Muscle of arm (tissue), 12 donors: ENCODE measurements around the gene PRSS38. TPM values are rescaled to one million over a fixed set of nuclear protein-coding genes. Genes with fewer than 3 reads are reported as not detected.
A peak's percentile ranks its signal among the peaks of the same experiment; 100 is the strongest.

Experiments used
- DNase-seq: peaks from one replicate; pipeline ENCODE4 v3.0.0-alpha.2; 2013
- polyA plus RNA-seq, 12 donors: library from polyadenylated mRNA; unstranded; fragments of 120-200 nt; gene quantifications; one replicate each; pipeline ENCODE4 v1.2.1, GENCODE V29; 2013; ENCODE audit not compliant: insufficient read length in 12 of 12

The PRSS38 gene
- polyA plus RNA-seq, 12 donors = not detected

GRCh38 chr1:227778401-227778947 is 37.0 kb upstream of the PRSS38 start:
- DNase-seq = no peak

GRCh38 chr1:227779021-227779441 is 36.4 kb upstream of the PRSS38 start:
- no peak for DNase-seq

- DNase-seq = no peak
These were observed 35.8 kb upstream of the PRSS38 start for GRCh38 chr1:227779685-227780084.

GRCh38 chr1:227780101-227781044 is 35.1 kb upstream of the PRSS38 start:
- DNase-seq = no peak

GRCh38 chr1:227781314-227781930 is 34.1 kb upstream of the PRSS38 start:
- DNase-seq = no peak

GRCh38 chr1:227782226-227782625 is 33.2 kb upstream of the PRSS38 start:
- no peak for DNase-seq

- DNase-seq = no peak
These were observed 30.2 kb upstream of the PRSS38 start for GRCh38 chr1:227785094-227785804.

GRCh38 chr1:227785805-227786671 is 29.4 kb upstream of the PRSS38 start:
- DNase-seq = no peak

GRCh38 chr1:227786673-227787512 is 28.6 kb upstream of the PRSS38 start:
- DNase-seq = no peak

GRCh38 chr1:227787513-227788270 is 27.8 kb upstream of the PRSS38 start:
- peak; percentile 68 for DNase-seq

GRCh38 chr1:227788271-227789083 is 27.0 kb upstream of the PRSS38 start:
- DNase-seq = no peak

- no peak for DNase-seq
These were observed 26.1 kb upstream of the PRSS38 start for GRCh38 chr1:227789084-227790033.

- no peak for DNase-seq
These were observed 25.5 kb upstream of the PRSS38 start for GRCh38 chr1:227790034-227790400.

- DNase-seq = no peak
These were observed 24.6 kb upstream of the PRSS38 start for GRCh38 chr1:227790868-227791267.

GRCh38 chr1:227791425-227792143 is 23.9 kb upstream of the PRSS38 start:
- no peak for DNase-seq

GRCh38 chr1:227792216-227793078 is 23.0 kb upstream of the PRSS38 start:
- no peak for DNase-seq
